GM18517 (cell line): Measurements from ENCODE around the gene PCSK6.

Experiments used
- ATAC-seq: cut with Tn5 transposase; IDR thresholded peaks from one replicate; pipeline ENCODE4 v1.9.1; 2021; ENCODE audit warnings: mild to moderate bottlenecking, moderate library complexity; ENCODE audit not compliant: unreplicated experiment

The PCSK6 gene

GRCh38 chr15:101449471-101450402, 39.8 kb downstream of the PCSK6 start:
- no peak for ATAC-seq

GRCh38 chr15:101448336-101448735, 41.2 kb downstream of the PCSK6 start:
- ATAC-seq = no peak

- no peak for ATAC-seq
These were observed 41.9 kb downstream of the PCSK6 start for GRCh38 chr15:101447561-101448071.

DNA sequence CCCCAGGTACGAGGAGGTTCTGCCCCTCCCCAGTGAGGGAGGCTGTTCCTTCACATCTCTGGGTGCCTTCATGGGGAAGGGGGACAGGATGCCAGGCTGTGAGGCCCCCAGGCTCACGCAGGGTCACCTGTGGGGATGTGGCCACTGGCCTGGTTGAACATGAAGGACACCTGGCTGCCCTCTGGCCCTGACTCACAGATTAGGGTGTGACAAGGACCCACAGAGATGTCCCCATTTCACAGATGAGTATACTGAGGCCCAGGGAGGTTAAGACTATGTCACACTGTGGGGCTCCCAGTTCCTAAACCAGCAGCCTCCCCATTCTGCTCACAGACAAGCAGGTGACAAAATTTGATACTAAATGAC, 42.4 kb downstream of the PCSK6 start:
- no peak for ATAC-seq

DNA sequence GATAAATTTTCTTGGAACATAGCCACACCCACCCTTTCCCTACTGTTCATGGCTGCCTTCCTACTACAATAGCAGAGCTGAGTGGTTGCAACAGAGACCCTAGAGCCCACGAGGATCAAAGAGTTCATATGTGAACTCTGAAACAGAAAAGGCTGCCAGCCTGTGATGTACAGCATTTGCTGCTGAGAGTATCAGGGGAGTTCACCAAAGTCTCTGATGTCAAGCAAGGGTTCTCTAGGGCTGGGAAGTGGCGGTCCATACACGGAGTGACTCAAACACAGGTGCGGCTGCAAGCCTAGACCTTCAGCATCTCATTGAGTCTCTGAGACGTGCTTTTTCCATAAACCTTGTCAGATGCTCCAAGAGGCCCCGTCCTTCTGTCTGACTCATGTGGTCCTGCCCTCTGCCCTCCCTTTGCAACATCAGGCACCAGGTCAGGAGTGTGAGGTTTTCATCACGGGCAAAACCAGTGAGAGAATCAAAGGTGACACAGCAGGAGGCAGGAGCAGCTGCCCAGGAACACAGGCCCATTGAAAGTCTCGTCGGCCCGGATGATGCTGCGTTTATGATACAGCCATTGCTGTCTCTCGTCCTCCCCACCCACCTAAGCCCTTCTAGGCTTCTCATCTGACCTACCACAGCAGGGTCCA, 42.9 kb downstream of the PCSK6 start:
- ATAC-seq = no peak

DNA sequence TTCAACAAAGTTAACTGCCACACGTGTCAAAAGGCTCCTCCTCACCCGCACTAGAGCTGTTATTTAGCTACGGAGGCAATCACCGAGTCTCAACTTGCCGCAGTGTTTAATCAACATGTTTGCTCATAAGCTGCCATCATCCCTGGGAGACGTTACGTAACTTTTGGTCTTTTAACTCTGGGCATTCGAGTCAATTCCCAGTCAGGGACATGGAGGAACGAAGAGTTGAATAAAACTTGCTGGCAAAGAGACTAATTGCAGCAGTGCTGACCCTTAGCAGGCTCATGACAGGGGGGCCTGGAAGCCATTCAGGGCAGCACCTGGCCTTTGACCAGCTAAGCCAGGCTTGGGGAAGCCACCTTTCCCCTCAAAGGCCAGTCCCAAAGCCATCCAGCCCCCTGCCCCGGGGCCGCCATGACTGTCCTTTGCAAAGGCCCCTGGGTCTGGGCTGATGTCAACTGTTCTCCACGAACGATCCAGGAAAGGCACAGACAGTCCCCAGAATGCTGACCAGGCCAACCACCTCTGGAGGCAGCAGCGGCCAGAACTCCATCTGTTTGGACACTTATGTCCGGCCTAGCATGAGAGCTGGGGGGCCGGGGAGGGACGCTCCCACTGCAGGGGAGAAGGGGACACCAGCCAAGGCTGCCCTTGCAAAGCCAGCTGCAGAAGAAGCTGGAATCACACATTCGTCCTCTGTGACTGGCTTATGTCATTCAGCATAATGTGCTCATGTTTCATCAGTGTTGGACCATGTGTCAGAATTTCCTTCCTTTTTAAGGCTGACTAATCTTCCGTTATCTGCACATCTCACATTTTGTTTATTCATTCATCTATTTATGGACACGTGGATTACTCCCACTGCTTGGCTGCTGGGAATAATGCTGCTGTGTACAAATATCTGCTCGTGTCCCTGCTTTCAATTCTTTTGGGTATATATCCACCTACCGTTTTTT, 43.7 kb downstream of the PCSK6 start:
- ATAC-seq = no peak

DNA sequence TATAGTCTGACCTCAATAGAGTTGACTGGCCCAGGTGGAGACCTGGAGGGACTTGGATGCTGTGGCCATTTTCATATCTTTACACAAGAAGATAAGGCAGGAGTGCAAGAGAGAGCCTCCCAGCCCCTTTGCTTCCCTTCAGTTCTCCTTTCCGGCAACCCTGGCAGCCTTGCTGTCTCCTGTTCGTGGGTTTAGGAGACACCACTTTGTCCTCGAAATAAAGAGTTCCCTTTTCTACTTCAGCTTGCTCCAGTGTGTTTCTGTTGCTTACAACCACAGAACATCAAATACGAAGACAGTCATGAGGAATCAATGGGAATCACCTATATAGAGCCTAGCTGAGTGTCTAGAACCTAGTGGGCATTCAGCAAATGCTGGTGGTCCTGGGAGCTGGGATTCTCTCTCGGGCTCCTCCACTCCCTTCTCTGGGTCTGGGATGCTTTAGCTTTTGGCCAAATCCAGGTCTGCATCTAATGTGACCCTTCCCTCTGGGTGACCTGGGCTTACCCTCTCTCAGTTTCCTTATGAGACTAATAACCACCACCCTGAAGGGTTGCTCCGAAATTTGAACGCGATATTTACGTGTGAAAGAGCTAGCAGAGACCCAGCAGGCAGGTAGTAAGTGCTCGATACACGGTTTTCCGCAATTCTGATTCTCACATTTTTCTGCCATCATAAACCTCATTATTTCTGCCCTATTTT, 44.5 kb downstream of the PCSK6 start:
- no peak for ATAC-seq

DNA sequence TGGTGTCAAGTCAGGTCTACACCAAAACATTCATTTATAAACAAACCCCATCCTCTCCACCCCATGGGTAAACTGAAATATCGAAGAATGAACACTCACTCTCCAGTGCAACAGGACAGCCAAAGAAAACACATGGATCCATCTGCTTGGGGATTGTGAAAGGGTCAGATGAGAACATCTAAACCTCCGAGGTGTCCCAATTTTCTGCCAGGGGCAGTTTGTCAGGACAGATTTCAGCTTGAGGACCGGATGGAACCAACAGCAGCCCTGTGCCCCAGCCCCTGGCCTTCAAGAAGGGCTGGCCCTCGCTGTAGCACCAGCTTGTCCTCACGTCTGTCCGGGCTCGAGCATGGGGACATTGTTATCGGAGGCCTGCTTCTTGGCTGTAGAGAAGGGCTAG, 45.5 kb downstream of the PCSK6 start:
- ATAC-seq = no peak

DNA sequence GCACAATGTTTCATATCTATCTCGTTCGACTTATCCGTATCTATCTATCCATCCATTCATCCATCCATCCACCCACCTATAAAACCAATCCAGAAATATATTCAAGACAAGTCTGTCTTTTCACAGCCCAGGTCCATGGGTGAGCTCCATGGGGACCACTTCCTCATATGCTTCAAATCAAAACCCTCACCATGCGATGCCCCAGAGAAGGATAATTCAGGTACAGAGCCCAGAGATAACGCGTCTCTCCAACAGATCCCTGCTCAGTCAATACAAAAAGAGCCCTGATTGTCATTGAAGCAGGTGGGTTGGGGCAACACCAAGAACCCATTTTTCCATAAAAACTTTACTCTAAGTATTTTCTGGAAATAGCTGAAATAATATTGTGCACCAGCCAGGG, 47.2 kb downstream of the PCSK6 start:
- no peak for ATAC-seq

DNA sequence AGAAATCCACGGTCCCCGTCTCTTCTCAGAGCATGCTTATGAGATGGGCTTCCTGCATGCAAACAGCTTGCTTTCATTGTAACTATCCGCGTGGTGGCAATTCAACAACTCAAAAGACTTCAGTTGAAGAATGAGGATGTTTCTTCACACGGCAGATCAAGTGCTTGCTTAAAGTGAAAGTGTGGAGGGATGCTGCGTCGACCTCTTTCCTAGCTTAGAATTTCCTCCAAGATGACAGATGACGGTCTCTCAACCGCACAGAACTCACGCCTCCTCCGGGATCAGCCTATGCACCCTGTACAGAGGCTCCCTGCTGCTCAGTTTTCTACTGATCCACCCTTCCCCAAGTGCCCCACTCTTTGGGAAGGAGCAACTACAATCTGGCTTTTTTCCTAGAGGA, 47.8 kb downstream of the PCSK6 start:
- no peak for ATAC-seq

- no peak for ATAC-seq
These were observed 48.5 kb downstream of the PCSK6 start for GRCh38 chr15:101440846-101441590.

DNA sequence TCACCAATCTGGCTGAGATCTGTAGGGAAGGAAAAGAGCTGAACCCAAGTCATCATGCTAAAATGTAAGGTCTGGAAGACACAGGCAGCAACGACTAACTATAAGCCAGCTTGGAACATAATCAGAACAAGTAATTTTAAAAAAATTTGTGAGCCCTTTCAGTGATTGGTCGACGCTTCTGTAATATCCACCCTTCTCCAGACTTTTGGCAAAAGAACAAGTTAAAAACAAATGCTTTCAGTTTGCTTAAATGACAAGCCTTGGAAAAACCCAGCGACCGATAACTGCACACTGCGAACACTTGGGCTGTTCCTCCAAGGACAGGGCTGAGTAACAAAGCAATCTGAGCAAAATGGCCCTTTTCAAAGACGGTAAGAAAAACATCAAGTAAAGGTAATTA, 49.6 kb downstream of the PCSK6 start:
- ATAC-seq = no peak

GRCh38 chr15:101439285-101439919, 50.1 kb downstream of the PCSK6 start:
- no peak for ATAC-seq

DNA sequence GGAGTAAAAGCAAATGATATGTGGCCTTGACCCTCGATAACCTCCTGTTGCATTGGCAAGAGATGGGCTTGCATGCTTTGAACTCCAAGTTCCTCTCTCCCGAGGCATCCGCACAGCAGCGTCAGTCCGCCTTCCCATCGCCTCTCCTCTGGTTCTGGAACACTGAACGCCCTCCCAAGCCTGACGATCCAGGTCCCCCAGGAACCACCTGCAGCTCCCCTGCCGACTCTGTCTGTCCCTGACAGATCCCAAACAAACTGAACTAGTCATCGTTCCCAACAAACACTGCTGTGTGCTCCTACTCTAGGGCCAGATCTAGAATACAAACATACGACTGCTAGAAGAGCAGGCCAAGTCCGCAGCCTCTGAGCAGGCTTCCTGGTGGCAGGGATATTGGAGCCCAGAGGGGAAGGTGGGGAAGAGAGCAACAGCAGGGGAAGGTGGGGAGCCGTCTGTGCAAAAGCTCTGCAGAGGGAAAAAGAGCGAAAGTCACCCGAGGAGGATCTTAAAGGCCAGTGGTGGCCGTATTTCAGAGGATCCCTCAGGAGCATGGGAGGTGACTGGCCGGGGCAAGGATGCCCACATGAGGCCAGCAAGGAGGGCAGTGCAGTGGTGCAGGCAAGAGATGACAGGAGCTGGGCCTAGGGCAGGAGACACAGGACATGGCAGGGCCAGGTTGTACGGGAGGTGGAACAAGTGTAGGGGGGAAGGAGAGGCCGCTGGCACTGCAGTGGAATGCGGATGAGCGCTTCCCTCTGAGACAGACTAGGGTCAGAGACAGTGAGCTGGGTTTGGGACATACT, 50.8 kb downstream of the PCSK6 start:
- ATAC-seq = no peak

- ATAC-seq = no peak
These were observed 51.7 kb downstream of the PCSK6 start for GRCh38 chr15:101437618-101438481.

GRCh38 chr15:101437209-101437608, 52.3 kb downstream of the PCSK6 start:
- ATAC-seq = no peak

DNA sequence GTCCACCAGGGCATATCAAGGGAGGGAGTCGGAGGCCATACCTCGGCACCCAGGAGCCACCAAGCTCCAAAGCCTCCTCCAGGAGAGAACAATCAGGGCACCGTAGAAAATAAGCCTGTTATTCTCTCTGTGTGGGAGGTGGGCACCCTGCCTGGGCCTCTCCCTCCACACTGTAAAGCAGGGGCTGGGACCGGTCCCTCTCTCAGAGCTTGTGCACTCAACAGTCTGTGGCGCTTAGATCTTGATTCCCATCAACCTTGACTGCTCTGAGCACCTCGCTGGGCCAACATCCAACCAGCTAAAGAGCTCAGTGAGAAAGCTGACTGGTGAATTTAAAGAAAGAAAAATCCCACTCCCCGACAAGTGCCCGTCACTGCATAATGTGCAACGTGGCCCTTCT, 53.0 kb downstream of the PCSK6 start:
- no peak for ATAC-seq
